ENCODE results near the gene RBM47. TPM values are rescaled to one million over a fixed set of nuclear protein-coding genes. Genes with fewer than 3 reads are reported as not detected.
"Not testable (repeated sequence)": the region's sequence is repeated elsewhere in the genome, so short reads cannot be mapped to it uniquely, and the experiment has no call there.

The RBM47 gene
- total RNA-seq, 1 experiment from 2014 or later = not detected

- no peak overlapping the region for H3K27ac ChIP-seq
- no peaks in the 10 kb centered on the region for H3K27me3 ChIP-seq
- no peak for DNase-seq
- H3K4me1 ChIP-seq = no peaks in the 10 kb centered on the region
- no peaks in the 10 kb centered on the region for H3K9me3 ChIP-seq (replicated peaks)
- no peaks in the 10 kb centered on the region for H3K36me3 ChIP-seq
- no peak overlapping the region for H3K4me3 ChIP-seq
Measured at GRCh38 chr4:40471923-40472322, 157.7 kb downstream of the RBM47 start.

- Histone ChIP-seq H3K36me3 (no peaks in the 10 kb centered on the region), H3K27ac (no peak overlapping the region), H3K27me3 (no peaks in the 10 kb centered on the region), H3K9me3 (replicated peaks) (no peaks in the 10 kb centered on the region), H3K4me1 (no peaks in the 10 kb centered on the region), H3K4me3 (no peak overlapping the region)
- DNase-seq = no peak
Measured at GRCh38 chr4:40466789-40467188, 162.9 kb downstream of the RBM47 start.

- no peak overlapping the region for H3K4me3 ChIP-seq
- H3K9me3 ChIP-seq (replicated peaks) = no peaks in the 10 kb centered on the region
- no peaks in the 10 kb centered on the region for H3K4me1 ChIP-seq
- no peak overlapping the region for H3K27ac ChIP-seq
- no peaks in the 10 kb centered on the region for H3K36me3 ChIP-seq
- H3K27me3 ChIP-seq = no peaks in the 10 kb centered on the region
- DNase-seq = no peak
Measured at GRCh38 chr4:40462326-40462725, 167.3 kb downstream of the RBM47 start.

GRCh38 chr4:40461879-40462278, 167.8 kb downstream of the RBM47 start:
- H3K4me1 ChIP-seq = no peaks in the 10 kb centered on the region

GRCh38 chr4:40461062-40461461, 168.6 kb downstream of the RBM47 start:
- Histone ChIP-seq H3K36me3 (no peaks in the 10 kb centered on the region), H3K9me3 (replicated peaks) (no peaks in the 10 kb centered on the region), H3K4me3 (no peak overlapping the region), H3K27ac (no peak overlapping the region), H3K4me1 (no peaks in the 10 kb centered on the region), H3K27me3 (no peaks in the 10 kb centered on the region)
- DNase-seq = no peak

More at GRCh38 chr4:40461879-40462278, 167.8 kb downstream of the RBM47 start:
- Histone ChIP-seq H3K36me3 (no peaks in the 10 kb centered on the region), H3K4me3 (no peak overlapping the region), H3K9me3 (replicated peaks) (no peaks in the 10 kb centered on the region), H3K27ac (no peak overlapping the region), H3K27me3 (no peaks in the 10 kb centered on the region)
- DNase-seq = no peak

- Histone ChIP-seq H3K4me1 (no peaks in the 10 kb centered on the region), H3K27me3 (no peaks in the 10 kb centered on the region), H3K36me3 (no peaks in the 10 kb centered on the region), H3K9me3 (replicated peaks) (no peaks in the 10 kb centered on the region), H3K4me3 (no peak overlapping the region), H3K27ac (no peak overlapping the region)
- DNase-seq = no peak
Measured at GRCh38 chr4:40458683-40459082, 171.0 kb downstream of the RBM47 start.

GRCh38 chr4:40458109-40458508, 171.6 kb downstream of the RBM47 start:
- DNase-seq = no peak
- Histone ChIP-seq H3K9me3 (replicated peaks) (no peaks in the 10 kb centered on the region), H3K36me3 (no peaks in the 10 kb centered on the region), H3K4me1 (no peaks in the 10 kb centered on the region), H3K27ac (no peak overlapping the region), H3K4me3 (no peak overlapping the region), H3K27me3 (no peaks in the 10 kb centered on the region)

- H3K4me1 ChIP-seq = no peaks in the 10 kb centered on the region
- DNase-seq = no peak
- no peaks in the 10 kb centered on the region for H3K36me3 ChIP-seq
- H3K9me3 ChIP-seq (replicated peaks) = no peaks in the 10 kb centered on the region
- H3K27ac ChIP-seq = no peak overlapping the region
- H3K27me3 ChIP-seq = no peaks in the 10 kb centered on the region
- H3K4me3 ChIP-seq = no peak overlapping the region
Measured at GRCh38 chr4:40455340-40455902, 174.2 kb downstream of the RBM47 start.

GRCh38 chr4:40454816-40455215, 174.8 kb downstream of the RBM47 start:
- no peaks in the 10 kb centered on the region for H3K4me1 ChIP-seq
- H3K9me3 ChIP-seq (replicated peaks) = no peaks in the 10 kb centered on the region
- no peaks in the 10 kb centered on the region for H3K27me3 ChIP-seq
- H3K4me3 ChIP-seq = no peak overlapping the region
- H3K36me3 ChIP-seq = no peaks in the 10 kb centered on the region
- no peak for DNase-seq
- no peak overlapping the region for H3K27ac ChIP-seq

GRCh38 chr4:40453912-40454311, 175.8 kb downstream of the RBM47 start:
- H3K4me1 ChIP-seq = no peaks in the 10 kb centered on the region
- no peak overlapping the region for H3K27ac ChIP-seq
- DNase-seq = no peak
- no peaks in the 10 kb centered on the region for H3K27me3 ChIP-seq
- H3K36me3 ChIP-seq = no peaks in the 10 kb centered on the region
- no peaks in the 10 kb centered on the region for H3K9me3 ChIP-seq (replicated peaks)
- H3K4me3 ChIP-seq = no peak overlapping the region

GRCh38 chr4:40448875-40449274, 180.8 kb downstream of the RBM47 start:
- no peak for DNase-seq
- no peak overlapping the region for H3K27ac ChIP-seq
- no peaks in the 10 kb centered on the region for H3K4me1 ChIP-seq
- H3K9me3 ChIP-seq (replicated peaks) = no peaks in the 10 kb centered on the region
- H3K4me3 ChIP-seq = no peak overlapping the region
- no peaks in the 10 kb centered on the region for H3K36me3 ChIP-seq
- no peaks in the 10 kb centered on the region for H3K27me3 ChIP-seq

GRCh38 chr4:40446839-40447238, 182.8 kb downstream of the RBM47 start:
- no peaks in the 10 kb centered on the region for H3K9me3 ChIP-seq (replicated peaks)
- H3K36me3 ChIP-seq = no peaks in the 10 kb centered on the region
- no peak for DNase-seq
- H3K4me3 ChIP-seq = no peak overlapping the region
- no peaks in the 10 kb centered on the region for H3K4me1 ChIP-seq
- no peak overlapping the region for H3K27ac ChIP-seq
- no peaks in the 10 kb centered on the region for H3K27me3 ChIP-seq

GRCh38 chr4:40446261-40446750, 183.4 kb downstream of the RBM47 start:
- H3K9me3 ChIP-seq (replicated peaks); DNase-seq; H3K27me3 ChIP-seq; H3K4me1 ChIP-seq; H3K27ac ChIP-seq; H3K36me3 ChIP-seq; H3K4me3 ChIP-seq: not testable (repeated sequence)

GRCh38 chr4:40445671-40446070, 184.0 kb downstream of the RBM47 start:
- Histone ChIP-seq H3K4me3 (no peak overlapping the region), H3K27ac (no peak overlapping the region), H3K9me3 (replicated peaks) (no peaks in the 10 kb centered on the region), H3K27me3 (no peaks in the 10 kb centered on the region), H3K36me3 (no peaks in the 10 kb centered on the region), H3K4me1 (no peaks in the 10 kb centered on the region)
- no peak for DNase-seq

- H3K27me3 ChIP-seq = no peaks in the 10 kb centered on the region
- H3K4me1 ChIP-seq = no peaks in the 10 kb centered on the region
- H3K9me3 ChIP-seq (replicated peaks) = no peaks in the 10 kb centered on the region
- H3K27ac ChIP-seq = no peak overlapping the region
- no peaks in the 10 kb centered on the region for H3K36me3 ChIP-seq
- H3K4me3 ChIP-seq = no peak overlapping the region
- DNase-seq = no peak
Measured at GRCh38 chr4:40441430-40441829, 188.2 kb downstream of the RBM47 start.

- H3K27me3 ChIP-seq = no peaks in the 10 kb centered on the region
- H3K9me3 ChIP-seq (replicated peaks) = no peaks in the 10 kb centered on the region
- H3K36me3 ChIP-seq = no peaks in the 10 kb centered on the region
- no peak overlapping the region for H3K4me3 ChIP-seq
- DNase-seq = no peak
- H3K27ac ChIP-seq = no peak overlapping the region
- H3K4me1 ChIP-seq = no peaks in the 10 kb centered on the region
Measured at GRCh38 chr4:40439519-40439918, 190.1 kb downstream of the RBM47 start.

Data from SJCRH30 (cell line).